Endothelial cell of hepatic sinusoid (primary cell): Measurements from ENCODE around the gene KPTN.

ENCODE experiments used
- in situ Hi-C: cut with HindIII; loops from 2 replicates; pipeline ENCODE4 v1.10.0; 2017; ENCODE audit warnings: low sequenced_read_pairs

The KPTN gene

DNA sequence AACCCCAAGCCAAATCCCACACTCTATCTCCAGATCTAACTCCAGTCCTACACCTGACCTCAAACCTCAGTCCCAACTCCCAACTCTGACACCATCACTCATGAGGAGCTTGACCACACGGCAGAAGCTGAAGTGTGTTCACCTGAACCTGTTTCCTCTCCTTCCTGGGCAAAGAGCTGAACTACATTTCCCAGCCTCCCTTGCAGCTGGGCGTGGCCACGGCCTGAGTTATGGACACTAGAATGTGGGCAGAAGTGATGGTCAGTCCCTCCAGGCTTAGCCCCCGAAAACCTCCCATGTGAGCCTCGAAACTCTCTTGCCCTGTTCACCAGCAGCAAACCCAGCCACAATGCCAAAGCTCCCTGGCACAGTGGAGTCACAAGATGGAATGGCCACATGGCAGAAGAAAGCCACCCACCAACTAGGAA lies 45.2 kb downstream of the KPTN start:
- in situ Hi-C loops, result no loop called here

DNA sequence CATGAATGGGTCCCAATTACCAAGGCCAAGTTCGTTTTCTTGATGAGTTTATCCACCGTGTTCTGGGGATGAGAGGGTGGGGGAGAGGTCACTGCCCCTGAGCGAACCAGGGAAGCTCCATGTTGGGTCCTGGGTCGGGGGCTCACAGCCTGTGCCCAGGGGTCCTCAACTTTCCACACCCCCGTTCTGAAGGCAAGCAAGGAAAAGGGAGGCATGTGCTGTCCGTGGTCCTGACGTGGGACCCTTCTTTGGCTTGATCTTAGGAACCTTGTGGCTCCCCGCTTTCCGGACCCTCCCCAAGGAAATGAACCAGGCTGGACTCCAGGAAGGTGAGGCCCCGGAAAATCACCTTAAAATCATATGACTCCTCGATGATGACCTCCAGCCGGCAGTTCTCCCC lies 46.5 kb downstream of the KPTN start:
- in situ Hi-C loops, result no loop called here

DNA sequence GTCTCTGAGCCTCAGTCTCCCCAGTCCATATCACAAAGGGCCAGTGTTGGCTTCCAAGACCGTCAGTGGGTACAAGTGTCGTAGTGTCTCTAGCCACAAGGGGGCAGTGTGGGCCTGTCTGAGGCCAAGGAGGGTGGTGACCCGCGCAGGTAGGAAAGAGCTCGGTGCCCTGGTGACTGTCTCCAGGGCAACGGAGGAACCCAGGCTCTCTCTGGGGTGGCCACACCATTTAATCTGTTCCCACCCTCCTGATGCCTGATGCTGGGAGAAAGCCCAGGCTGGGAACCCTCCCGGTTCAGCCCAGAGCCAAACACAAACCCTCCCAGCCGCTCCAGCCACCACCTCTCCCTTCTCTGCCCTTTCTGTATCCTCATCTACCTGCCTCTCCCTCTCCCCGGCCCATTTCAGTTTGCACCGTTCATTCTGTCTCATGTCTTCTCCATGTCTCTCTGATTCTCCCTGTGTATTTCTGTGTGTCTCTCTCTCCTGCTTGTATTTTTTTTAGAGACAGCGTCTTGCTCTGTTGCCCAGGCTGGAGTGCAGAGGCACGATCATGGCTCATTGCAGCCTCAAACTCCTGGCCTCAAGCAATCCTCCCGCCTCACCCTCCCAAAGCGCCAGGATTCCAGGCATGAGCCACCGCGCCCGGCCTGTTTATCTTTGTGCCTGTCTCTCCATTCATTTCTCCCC lies 47.2 kb downstream of the KPTN start:
- in situ Hi-C loops, result no loop called here

DNA sequence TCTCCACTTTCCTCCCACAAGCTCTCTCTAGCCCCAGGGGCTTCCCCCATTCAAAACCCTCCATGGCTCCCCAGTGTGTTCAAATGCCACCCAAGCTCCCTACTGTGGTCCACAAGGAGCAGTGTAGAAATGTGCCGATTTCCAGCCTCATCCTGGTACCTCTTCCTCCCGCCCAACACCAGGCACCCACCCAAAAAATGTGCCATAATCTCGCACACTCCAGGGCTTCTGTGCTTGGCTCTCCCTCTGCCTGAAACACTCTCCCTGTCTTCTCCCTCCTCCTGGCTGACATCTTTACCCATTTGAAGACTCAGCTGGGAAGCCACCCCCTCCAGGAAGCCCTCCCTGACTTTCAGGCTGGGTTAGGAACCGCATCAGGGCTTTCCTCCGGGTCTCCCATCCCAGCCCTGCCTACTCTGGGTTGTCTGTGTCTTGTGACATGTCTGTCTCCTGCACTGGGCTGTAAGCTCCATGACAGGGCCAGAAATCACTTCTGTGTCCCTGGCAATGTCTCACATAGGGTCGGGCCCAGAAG lies 48.1 kb downstream of the KPTN start:
- in situ Hi-C loops, result no loop called here

DNA sequence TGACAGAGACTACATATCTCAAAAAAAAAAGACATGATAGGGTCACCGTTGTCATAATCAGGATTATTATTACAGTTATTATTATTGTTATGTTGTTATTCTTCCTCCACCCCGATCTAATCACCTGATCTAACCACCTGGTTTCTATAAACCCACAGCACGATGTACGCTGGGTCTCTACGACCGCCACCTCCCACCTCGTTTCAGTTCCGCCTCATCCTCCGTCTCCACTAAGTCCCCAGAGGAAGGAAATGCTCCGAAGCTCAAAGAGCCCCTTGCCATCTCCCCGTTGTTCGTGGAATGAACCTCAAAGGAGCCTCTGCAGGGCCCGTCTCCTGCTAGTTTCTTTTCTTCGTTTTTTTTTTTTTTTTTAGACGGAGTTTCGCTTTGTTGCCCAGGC lies 48.8 kb downstream of the KPTN start:
- in situ Hi-C loops, result no loop called here

DNA sequence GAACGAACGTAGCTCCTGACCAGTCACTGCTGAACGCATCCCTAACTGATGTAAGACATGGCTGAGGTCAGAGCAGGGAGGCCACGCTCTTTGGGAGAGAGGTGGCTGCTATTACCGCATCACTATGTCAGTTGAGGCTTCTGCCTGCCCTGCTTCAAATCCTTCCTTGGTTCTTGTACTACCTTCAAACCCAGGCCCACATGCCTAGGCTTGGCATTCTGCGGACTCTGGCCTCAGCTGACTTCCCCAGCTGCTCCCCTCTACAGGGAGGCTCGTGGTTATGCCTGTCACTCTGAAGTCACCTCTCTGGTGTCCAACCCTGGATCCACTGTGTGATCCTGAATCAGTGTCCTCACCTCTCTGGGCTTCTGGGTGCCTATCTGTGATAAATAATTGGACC lies 49.9 kb downstream of the KPTN start:
- in situ Hi-C loops, result no loop called here

DNA sequence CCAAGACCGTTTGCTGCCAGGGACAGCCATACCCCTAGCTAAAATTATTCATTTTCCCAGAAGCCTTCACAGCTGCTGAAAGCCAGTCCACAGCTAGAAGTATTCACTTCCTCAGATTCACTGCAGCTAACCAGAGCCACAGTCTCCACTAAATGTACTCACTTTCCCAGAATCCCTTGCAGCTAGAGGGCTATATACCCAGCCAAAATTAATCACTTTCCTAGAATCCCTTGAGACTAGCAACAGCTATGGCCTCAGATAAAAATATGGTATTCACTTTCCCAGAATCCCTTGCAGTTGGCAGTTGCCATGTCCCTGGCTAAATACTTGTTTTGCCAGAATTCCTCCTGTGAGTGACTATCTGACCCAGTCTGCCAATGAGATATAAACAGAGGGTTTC lies 50.9 kb downstream of the KPTN start:
- in situ Hi-C loops, result no loop called here

DNA sequence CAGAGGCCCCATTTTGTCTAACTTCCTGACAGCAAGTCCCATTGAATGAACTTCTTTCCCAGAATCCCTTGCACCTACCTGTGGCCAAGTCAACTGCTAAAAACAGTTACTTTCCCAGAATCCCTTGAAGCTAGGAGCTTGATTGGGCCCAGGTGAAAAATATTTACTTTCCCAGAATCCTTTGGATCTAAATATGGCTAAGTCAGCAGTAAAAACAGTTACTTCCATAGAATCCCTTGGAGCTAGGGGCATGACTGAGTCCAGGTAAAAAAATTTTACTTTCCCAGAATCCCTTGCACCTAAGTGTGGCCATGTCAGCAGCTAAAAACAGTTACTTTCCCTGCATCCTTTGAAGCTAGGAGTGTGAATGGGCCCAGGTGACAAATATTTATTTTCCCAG lies 51.5 kb downstream of the KPTN start:
- in situ Hi-C loops, result no loop called here

DNA sequence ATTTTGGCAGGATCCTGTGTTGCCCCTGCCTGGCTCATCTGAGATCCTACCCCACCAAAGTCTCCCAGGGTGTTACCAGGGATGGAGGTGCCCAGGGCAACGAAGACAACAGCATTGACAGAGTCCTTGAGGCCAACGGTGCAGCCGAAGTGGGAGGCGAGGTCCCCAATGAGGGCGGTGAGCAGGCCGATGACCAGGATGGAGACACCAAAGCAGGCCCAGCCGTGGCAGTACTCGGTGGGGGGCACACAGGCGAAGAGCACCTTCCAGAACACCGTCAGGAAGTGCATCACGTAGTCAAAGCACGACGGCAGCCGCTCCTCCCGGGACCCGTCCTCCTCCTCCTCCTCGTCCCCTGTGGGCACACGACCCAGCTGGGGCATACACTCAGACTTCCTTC lies 51.9 kb downstream of the KPTN start:
- in situ Hi-C loops, result no loop called here

DNA sequence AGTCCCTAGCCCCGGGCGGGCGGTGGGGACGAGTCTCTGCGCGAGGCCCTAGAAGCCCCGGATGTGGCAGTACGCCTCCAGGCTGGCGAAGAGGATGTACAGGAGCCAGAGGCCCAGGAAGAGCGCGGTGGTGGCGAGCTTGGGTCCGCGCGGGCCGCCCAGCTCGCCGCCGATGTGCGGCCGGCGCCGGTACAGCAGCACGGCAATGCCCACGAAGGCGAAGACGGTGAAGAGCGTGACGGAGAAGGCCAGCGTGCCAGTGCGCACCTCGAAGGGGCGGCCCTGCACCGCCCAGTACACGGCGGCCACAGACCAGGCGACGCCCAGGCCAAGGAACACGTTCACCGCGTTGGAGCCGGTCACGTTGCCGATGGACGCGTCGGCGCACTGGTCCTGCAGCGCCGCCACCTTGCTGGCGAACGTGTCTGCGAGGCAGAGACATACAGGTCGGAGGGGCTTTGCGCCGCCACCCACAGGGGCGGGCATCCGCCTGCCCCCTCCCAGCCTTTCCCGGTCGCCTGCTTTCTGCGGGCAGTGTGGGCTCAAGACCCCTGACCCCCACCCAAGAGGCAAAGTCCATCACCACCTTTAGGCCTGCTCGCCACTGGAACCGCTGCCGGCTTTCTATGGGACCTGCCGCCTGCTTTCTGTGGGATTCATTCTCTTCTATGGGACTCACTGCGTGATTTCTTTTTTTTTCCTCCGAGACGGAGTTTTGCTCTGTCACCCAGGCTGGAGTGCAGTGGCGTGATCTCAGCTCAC lies 53.8 kb downstream of the KPTN start:
- in situ Hi-C loops, result no loop called here

DNA sequence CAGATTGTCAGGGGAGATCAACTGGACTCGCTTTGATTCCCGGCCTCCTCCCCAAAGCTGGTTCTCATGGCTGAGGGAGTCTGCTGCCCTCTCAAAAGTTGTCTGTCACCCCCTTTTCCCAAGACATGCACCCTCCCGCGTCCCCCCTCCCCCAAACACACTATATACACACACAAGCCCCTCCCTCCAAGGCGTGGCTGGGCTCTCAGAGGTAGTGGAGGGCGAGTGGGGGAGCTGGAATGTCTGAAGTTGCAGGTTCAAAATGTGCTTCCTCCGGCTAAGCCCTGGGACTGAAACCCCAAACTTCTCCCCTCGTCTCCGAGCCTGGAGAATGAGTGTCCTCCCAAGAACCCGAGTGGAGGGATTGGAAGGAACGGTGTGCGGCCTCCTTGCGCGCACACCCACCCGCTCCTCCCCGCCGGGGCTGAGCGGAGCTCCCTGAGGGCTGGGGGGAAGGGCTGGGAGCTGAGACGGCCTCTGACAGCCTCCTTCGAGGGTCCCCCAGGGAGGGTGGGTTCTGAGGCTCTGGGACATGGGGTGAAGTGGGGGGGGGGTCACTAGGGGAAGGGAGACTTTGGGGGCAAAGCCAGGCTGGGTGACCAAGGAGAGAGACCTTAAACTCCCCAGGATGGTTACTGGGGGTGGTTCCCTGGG lies 54.8 kb downstream of the KPTN start:
- in situ Hi-C loops, result no loop called here

DNA sequence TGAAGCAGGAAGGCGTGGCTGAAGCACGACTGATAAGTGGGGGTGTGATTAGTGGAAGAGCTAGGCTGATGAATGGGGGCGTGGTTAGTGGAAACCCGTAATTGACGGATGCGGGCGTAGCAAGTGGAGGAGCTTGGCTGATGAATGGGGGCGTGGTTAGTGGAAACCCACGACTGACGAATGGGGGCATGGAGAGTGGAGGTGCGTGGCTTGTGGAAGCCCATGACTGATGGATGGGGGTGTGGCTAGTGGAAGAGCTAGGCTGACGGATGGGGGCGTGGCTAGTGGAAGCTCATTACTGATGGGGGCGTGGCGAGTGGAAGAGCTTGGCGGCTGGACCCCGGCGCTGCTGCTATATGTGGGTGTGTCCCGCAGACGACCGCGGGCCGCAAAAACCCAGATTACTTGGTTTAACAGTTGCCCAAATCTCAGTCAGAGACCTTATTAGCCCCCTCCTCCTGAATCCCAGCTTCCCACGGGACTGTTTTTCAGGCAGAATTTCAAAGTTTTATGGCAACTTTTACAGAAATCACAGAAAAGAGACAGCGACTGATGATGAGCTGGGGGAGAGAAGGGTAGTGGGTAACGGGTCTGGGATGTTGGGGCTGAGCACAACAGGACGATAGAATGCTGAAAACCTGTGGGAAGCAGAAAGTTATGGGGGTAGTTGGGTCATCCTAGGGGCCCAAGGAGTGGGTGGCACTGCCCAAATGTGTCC lies 55.7 kb downstream of the KPTN start:
- in situ Hi-C loops, result no loop called here

DNA sequence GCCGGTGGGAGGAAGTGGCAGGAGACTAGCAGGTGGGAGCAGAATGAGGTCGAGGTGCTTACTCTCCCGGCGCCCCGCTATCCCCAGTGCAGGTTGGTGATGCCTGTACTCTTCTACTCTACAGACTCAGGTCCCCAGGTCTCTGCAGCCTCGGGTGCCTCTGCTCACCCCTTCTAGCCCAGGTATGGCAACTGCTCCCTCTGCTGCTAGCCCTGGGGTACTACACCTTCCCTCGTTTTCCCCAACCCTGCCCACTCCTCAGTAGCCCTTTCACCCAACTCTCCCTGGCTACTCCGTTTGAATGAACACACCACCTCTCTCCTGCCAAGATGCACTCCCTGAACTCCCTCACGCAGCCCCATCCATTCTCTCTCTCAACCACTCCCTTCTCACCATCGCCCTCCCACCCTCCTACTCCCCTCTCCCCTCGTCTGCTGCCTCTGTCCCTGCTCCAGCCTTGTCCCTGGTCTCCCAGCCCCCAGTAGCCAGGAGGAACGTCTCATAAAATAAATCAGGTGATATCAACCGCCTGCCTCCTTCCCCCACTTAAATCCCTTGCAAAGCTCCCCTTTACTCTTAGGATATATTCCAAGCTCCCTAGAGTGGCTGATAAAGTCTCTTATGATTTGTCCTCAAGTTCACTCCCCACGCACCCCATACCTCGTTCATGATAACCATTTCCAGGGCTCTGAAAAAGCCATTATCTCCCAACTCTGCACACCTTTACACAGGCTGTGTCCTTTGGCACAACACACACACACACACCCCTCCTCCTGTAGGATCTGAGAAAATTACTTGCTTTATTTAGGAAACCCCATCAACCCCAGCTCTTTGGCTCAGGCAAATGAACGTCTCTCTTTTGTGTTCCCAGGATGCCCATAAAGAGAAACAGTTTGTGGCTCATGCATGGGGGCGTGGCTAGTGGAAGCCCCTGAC lies 56.5 kb downstream of the KPTN start:
- in situ Hi-C loops, result no loop called here
